LNCAP (cell line): ENCODE data around the gene CCSAP.

ENCODE experiments used
- TF ChIP-seq, protein P1 (sequence below): fragments of 450-650 bp; IDR thresholded peaks from 2 replicates; pipeline ENCODE4 v1.5.1; 2017; ENCODE audit warnings: mild to moderate bottlenecking

Gene CCSAP, protein sequence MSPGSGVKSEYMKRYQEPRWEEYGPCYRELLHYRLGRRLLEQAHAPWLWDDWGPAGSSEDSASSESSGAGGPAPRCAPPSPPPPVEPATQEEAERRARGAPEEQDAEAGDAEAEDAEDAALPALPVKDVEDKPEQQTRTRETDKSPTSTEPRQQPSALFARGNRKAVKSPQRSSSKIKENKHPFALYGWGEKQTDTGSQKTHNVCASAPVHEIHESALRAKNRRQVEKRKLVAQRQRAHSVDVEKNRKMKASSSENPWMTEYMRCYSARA

DNA sequence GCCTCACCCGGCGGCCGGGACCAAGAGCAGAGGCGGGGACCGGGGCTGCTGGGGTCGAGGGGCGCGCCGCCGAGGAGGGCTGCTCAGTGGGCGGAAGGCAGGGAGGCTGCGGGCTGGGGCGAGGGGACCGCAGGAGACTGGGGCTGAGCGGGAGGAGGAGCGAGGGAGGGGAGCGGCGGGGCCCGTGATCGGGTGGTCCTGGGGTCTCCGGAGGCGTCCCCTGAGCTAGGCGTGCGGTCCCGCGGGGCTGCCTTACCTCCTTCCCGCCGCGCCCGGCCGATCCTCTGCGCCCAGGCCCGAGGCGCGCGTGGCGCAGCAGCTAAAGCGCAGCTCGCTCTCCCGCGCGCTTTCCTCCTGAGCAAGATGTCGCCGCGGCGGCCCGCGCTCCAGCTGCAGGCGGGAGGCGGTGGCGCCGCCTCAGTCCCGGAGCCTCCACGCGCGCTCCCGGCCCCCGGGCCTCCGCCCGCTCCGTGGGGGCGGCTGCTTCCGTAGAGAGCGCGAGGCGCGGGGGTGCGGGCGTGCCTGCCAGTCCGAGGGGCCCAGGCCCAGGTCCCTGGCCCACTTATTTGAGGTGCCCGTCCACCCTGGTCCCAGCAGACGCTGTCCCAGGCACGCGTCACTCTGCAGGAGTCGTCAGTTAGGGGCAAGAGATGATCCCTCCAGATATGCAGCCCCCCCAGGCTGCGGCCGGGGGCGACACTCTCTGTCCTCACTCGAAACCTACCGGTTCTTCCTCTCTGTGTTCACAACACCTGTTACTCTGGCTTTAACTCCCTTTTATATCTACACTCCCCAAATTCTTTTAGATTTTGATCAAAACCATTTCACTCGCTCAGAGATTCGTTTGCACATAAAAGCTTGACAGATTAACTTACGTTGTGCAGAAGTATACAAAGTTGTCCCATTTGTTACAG is at the start of gene CCSAP:
TSS of gene CCSAP (minus strand) at position 392 of the 914 bp plus-strand sequence. CDS start 582 bp downstream, outside the sequence.
- TF ChIP-seq, protein P1, sequence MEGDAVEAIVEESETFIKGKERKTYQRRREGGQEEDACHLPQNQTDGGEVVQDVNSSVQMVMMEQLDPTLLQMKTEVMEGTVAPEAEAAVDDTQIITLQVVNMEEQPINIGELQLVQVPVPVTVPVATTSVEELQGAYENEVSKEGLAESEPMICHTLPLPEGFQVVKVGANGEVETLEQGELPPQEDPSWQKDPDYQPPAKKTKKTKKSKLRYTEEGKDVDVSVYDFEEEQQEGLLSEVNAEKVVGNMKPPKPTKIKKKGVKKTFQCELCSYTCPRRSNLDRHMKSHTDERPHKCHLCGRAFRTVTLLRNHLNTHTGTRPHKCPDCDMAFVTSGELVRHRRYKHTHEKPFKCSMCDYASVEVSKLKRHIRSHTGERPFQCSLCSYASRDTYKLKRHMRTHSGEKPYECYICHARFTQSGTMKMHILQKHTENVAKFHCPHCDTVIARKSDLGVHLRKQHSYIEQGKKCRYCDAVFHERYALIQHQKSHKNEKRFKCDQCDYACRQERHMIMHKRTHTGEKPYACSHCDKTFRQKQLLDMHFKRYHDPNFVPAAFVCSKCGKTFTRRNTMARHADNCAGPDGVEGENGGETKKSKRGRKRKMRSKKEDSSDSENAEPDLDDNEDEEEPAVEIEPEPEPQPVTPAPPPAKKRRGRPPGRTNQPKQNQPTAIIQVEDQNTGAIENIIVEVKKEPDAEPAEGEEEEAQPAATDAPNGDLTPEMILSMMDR: no peak

DNA sequence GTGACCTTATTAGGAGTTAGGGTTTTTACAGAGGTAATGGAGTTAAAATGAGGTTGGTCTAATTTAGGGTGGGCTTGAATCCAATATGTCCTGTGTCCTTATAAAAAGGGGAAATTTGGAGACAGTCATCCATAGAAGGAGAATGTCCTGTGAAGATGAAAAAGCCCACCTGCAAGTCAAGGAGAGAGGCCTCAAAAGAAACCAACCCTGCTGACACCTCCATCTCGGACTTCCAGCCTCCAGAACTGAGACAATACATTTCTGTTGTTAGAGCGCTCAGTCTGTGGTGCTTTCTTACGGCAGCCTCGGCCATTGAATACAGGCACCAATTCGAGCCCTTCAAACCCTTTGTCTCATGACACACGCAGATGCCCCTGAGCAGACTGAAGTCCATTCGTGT is 47.3 kb upstream of the CCSAP start:
- TF ChIP-seq, protein P1: no peak

DNA sequence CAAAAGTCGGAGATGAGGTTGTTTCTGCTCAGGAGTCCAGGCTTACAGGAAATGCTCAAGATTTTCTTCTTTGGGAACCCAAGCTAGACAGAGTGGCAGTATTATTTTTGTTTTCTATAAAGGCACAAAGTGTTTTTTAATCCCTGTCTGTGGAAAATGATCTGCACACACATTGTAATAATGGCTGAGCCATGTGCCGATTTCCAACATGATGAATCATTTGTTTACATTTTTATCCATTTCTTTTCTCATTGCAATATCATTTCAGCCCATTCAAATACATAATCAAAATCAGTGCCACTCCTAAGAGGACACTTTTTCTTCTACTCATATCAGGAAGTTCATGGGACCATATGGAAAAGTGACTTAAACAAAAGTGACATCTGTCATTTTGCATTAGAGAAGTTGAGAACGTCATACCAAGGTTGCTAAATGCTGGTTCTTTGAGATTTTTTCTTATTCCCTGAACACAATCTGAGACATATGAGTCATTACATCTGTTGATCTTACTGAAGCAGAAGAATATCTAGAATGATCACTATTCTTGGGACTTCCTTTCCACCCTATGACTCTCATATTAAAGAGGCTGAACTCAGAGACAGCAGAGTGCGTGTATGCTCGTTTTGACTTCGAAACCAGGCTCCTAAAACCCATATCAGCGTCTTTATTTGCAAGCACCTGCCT is 46.2 kb upstream of the CCSAP start:
- TF ChIP-seq, protein P1: no peak

DNA sequence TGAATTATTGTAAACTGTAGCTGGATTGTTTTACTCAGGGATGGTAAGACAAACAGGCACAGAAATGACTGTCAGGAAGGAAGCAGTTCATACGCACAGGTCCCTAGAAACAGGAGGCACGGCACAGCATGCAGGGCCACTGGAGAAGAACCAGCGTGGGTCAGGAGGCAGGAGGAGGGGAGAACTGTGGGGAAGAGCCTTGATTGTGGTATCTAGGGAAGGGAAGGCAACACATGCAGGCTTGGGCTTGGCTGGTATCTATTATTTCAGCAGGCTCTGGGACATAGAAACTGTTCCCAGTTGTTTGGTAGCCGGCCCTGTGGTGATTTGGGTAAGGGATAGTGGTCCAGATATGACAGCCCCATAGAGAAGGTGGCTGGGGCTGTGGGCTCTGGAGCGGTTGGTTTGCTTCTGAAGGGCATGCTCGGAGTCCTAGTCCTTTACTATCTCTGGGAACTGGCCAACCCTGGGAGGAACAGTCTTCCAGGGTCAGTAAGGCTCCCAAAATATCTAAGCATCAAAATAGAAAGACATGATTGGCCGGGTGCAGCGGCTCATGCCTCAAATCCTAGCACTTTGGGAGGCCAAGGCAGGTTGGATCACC is 43.1 kb upstream of the CCSAP start:
- TF ChIP-seq, protein P1: no peak

DNA sequence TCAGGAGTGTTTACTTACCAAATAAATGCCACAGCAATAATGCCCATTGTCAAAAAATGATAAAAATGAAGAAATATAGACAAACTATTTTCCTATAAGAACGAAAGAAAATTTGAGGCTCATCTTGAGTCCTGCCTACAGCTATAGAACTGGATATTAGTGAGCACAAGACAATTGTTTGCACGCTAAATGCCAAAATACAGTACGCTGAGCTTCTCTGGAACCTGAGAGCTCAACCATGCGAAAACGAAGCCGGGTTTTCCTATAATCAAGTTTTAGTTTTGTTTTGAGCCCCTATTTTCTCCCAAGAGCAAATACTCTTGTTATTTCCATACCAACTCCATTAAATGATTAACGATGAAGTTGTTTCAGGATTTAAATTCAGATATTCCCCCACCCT is 42.0 kb upstream of the CCSAP start:
- TF ChIP-seq, protein P1: no peak

DNA sequence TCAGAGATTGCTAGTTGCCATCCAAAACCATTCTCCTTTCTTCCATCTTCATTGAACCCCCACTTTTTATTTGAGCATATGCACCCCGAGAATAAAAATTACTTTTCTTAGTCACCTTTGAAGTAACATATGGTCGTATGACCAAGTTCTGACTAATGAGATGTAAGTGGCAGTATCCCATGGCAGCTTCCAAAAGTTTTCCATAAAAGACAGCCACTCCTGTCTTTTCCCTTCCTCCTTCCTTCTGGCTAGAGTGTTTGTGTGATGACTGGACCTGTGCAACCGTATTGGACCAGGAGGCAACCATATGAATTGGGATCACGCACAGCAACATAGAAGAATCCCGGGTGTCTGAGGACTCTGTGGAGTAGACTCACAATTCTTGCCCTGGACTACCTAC is 41.1 kb upstream of the CCSAP start:
- TF ChIP-seq, protein P1: no peak

DNA sequence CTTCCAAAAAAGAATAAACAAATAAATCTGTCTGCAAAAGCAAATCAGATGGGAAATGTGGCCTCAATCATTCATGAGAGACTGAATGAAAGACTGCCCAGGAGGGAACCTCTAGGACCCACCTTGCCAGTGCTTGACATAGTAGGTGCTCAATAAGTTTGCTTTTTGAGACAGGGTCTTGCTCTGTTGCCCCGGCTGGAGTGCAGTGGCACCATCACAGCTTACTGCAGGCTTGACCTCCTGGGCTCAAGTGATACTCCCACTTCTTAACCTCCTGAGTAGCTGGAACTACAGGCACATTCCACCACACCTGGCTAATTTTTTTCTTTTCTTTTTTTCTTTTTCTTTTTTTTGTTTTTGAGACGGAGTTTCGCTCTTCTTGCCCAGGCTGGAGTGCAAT is 40.3 kb upstream of the CCSAP start:
- TF ChIP-seq, protein P1: no peak
